ENCODE data around the gene GRIK2.
"Not testable (repeated sequence)": the region's sequence is repeated elsewhere in the genome, so short reads cannot be mapped to it uniquely, and the experiment has no call there.

GRIK2 gene

DNA sequence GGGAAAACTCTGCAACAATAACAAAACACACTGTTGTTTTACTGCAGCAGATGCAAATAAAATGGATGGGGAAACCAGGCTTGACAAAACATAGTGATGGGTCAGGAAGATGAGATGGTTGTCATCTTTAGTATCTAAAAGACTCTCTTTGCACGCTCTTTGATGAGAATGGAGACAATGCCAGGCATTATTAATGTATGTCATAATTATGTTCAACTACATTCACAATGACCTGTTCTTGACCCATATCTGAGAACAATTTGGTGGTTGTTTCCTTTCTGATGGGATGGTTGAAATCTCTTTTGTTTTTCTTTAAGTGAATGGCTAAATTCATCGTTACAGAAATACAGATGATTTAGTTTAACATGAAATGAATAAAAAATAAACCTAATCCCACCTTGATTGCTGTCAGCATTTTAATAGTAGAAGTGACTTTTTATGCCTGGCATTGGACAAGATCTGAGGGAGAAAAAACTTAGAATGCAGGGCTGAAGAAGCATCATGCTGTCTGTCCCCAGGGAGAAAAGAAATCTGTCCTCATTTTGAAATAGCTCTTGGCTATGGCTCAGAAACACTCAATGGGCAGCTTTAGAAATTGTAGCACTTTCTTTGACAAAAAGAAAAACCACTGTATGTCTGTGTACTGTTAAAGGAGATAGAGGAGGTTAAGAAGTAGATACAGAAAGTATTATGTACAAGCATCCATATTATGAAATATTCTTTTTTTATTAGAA, 12.4 kb upstream of the GRIK2 start:
- TF ChIP-seq, protein P1, sequence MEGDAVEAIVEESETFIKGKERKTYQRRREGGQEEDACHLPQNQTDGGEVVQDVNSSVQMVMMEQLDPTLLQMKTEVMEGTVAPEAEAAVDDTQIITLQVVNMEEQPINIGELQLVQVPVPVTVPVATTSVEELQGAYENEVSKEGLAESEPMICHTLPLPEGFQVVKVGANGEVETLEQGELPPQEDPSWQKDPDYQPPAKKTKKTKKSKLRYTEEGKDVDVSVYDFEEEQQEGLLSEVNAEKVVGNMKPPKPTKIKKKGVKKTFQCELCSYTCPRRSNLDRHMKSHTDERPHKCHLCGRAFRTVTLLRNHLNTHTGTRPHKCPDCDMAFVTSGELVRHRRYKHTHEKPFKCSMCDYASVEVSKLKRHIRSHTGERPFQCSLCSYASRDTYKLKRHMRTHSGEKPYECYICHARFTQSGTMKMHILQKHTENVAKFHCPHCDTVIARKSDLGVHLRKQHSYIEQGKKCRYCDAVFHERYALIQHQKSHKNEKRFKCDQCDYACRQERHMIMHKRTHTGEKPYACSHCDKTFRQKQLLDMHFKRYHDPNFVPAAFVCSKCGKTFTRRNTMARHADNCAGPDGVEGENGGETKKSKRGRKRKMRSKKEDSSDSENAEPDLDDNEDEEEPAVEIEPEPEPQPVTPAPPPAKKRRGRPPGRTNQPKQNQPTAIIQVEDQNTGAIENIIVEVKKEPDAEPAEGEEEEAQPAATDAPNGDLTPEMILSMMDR (IDR thresholded peaks at IDR 0.05; ENCODE audit: low read depth, low read length): no peak
- no peak overlapping the region for H3K4me3 ChIP-seq (ENCODE audit: low read depth, low read length)

DNA sequence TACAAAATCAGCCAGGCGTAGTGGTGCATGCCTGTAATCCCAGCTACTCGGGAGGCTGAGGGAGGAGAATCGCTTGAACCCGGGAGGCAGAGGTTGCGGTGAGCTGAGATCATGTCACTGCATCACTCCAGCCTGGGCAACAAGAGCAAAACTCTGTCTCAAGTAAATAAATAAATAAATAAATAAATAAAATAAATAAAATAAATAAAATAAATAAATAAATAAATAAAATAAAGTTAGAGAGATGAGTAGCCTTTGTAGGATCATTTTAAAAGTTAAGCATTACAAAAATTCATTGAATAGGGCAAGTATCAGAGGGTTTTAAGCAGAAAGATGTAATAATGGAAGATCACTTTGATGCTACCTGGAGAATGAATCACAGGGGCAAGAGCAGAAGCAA, 9.8 kb upstream of the GRIK2 start:
- H3K4me3 ChIP-seq (ENCODE audit: low read depth, low read length): not testable (repeated sequence)

DNA sequence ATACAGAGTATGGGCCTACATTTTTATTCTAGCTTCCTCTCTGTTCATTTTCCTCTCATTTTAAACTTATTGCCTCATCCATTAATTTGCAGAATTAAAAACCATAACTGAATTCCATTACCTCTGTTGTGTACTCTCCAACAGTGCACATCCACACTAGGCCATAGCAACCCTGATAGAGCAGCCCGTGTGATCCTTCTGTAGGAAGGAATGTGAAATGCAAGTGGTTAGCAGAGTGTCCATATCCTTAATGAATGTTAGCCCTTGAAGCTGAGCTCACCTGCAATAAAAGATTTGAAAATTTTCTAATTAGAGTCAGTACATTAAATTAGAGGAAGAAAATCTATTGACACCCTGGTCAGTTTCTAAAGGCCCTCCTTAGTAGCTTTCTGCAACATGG, 6.5 kb upstream of the GRIK2 start:
- TF ChIP-seq, protein P1 (IDR thresholded peaks at IDR 0.05; ENCODE audit: low read depth, low read length): peak; percentile 22; the same call in 1 of the 2 replicates

DNA sequence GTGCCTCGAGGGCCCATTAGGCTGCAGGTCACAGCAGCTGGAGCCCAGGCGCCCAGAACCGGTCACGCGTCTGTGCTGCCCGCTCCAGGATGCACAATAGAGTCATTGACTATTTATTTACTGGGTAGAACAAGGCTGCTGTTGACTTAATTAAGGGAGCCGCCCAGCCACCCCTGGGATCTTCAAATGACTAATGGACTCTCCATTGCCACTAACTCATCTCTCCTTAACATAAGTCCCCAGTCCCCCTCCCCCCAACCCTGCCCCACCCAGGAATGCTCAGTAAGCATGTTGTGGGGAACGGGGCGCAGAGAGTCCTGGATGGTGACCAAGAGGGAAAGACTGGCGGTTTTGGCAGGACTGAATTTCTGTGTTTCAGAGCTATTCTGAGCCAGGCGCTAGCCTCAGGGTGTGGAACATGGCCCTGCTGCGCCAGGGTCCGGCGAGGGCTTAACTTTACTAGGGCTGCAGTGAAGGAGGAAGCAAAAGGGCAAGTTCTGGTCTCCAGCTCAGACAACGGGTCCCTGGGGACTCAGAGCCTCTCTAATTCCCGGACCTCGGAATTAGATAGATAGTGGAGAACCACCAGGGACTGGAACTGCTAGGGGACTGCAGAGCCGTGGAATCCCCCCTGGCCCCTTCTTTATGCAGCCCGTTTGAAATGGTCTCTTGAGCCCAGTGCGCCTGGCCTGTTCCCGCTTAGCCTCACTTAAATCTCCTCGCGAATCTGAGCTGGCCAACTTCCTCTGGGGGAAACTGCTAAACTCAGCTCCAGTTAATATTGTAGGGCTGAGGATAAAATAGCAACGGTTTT, 1.5 kb upstream of the GRIK2 start:
- H3K4me3 ChIP-seq (ENCODE audit: low read depth, low read length): peak overlapping the region; percentile 73
- TF ChIP-seq, protein P1 (IDR thresholded peaks at IDR 0.05; ENCODE audit: low read depth, low read length): no peak

More for the DNA sequence above, 6.5 kb upstream of the GRIK2 start:
- no peak overlapping the region for H3K4me3 ChIP-seq (ENCODE audit: low read depth, low read length)

DNA sequence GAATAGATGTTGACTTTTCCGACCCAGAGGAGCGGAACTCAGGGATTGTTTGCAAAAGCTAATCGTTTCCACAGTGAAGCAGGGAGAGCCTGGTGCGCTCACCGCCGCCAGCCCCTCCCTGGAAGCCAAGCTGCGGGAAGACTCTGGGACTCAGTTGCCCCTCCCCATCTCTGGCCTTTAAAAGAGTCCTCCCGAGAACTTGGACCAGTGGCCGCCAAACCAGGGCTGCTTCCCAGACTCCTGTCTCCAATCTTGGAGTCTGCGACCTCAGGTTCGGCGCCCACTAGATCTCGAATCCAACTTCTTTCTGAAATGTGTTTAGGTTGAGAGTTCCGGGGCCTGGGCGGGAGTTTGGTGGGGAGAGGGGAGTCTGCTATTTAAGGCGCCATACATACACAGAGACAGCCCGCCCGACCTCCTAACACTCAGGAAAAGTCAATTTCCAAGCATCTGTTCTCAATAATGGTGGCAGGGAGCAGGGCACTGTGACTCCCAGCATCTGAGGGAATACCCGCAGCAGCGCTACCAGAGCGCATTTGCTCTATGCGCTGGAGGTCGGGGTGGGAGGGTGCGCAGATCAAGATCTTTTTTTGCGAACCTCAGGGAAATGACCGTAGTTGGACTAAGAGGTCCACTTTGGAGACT, 800 bp upstream of the GRIK2 start:
- TF ChIP-seq, protein P1 (IDR thresholded peaks at IDR 0.05; ENCODE audit: low read depth, low read length): no peak
- peak overlapping the region; percentile 73 for H3K4me3 ChIP-seq (ENCODE audit: low read depth, low read length)

DNA sequence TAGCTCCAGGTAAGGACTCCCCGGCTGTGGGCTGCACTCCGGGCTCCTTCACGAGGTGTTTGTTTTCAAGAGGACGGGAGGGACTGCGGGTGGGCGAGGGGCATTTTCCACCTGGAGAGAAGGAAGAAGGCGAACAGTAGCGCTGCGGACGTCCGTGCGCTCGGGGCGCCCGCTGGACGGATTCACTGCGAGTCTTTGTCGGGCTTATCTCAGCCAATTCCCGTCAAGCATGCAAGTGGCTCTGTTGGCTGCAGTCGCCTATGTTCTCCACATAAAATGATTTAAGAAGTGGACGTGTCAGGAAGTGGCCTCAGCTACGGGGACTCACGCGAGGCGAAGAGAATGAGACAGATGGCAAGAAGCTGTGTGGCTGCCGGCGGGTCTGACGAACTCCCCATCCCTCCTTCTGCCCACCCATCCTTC, 332 bp downstream of the GRIK2 start:
- peak overlapping the region; percentile 73 for H3K4me3 ChIP-seq (ENCODE audit: low read depth, low read length)

DNA sequence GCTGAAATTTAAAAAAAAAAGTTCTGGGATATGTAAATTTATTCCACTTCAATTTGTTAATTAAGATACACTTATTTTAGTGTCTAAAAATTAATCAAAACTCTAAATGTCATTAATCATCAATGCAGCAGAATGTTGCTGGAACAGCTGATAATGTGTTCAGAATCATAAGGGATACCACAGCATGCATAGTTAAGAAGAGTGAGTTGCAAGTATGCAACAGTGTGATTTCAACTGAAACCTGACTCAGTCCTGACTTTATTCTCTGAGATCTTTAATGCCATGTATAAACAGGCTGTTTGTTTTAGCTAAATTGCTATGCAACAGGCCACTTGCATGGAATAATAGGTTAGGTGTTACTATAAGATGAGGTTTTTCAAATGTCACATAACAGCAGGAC, 1.4 kb downstream of the GRIK2 start:
- H3K4me3 ChIP-seq (ENCODE audit: low read depth, low read length): peak overlapping the region; percentile 2; the same call in 1 of the 2 replicates
- TF ChIP-seq, protein P1 (IDR thresholded peaks at IDR 0.05; ENCODE audit: low read depth, low read length): no peak

More for the DNA sequence above, 332 bp downstream of the GRIK2 start:
- TF ChIP-seq, protein P1 (IDR thresholded peaks at IDR 0.05; ENCODE audit: low read depth, low read length): no peak

Measured in WI38 (cell line).